ENCODE measurements around the gene TMOD3. TPM values are rescaled to one million over a fixed set of nuclear protein-coding genes. Genes with fewer than 3 reads are reported as not detected.
A peak's percentile ranks its signal among the peaks of the same experiment; 100 is the strongest.

TMOD3 gene
- total and polyA plus RNA-seq, 5 donors from 2014 or later, result 28.3 to 68.2 (median 33.9) TPM

DNA sequence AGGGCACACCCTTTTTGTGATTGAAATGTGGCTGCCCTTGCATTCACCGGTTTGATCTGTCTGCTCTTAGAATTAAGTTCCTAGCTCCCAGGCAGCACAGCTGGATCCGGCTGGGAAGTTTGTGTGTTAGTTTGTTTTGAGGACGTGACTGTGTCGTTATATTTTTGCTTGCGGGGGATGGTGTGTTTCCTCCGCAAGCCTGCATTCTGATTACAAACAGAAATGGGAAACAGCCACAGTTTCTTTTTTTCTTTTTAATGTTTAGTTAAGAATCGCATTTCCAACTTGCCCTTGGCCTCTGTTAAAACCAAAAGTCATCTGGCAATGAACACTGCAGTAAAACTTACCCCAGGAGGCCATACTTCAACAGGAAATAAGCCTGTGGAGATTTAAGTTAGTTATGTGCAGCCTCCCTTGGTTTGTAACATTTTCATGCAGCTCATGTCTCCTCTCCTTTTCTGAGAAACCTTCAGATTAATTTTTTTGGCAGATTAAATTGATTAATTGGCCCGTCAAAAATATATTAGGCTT is 888 bp downstream of the TMOD3 start:
- H3K4me1 ChIP-seq (ENCODE audit: control insufficient read depth, insufficient read depth, low read length, poor library complexity, severe bottlenecking), result peaks cover 49% of the 10 kb centered on the region
- no peaks in the 10 kb centered on the region for H3K9me3 Mint-ChIP-seq
- H3K27ac Mint-ChIP-seq, result peak overlapping the region; percentile 90 to 93 (median 92)
- peak overlapping the region; percentile 82 for H3K27ac ChIP-seq (ENCODE audit: insufficient read depth, low read length, poor library complexity, severe bottlenecking)
- no peak for ATAC-seq (ENCODE audit: low read depth in 2 of 2)
- H3K9me3 ChIP-seq (ENCODE audit: control insufficient read depth in 2 of 2, low read length in 2 of 2), result no peaks in the 10 kb centered on the region
- peaks cover 37 to 55% (median 47%) of the 10 kb centered on the region in 4 donors for H3K4me1 Mint-ChIP-seq
- peak overlapping the region; percentile 97 for H3K4me3 ChIP-seq (ENCODE audit: low read depth, low read length)
- H3K36me3 ChIP-seq (ENCODE audit: control insufficient read depth, insufficient read depth, low read length), result no peaks in the 10 kb centered on the region
- no peaks in the 10 kb centered on the region for H3K36me3 Mint-ChIP-seq
- peak overlapping the region; percentile 94 to 98 (median 96) for H3K4me3 Mint-ChIP-seq
- H3K27me3 ChIP-seq (ENCODE audit: control insufficient read depth, insufficient read depth, low read length), result no peaks in the 10 kb centered on the region
- peak in 2 of 3 donors; percentile 32 to 54 for DNase-seq
- peaks cover 15% of the 10 kb centered on the region for H3K27me3 Mint-ChIP-seq

- DNase-seq (peak in 1 of 3 donors; percentile 44), ATAC-seq (ENCODE audit: low read depth in 2 of 2) (no peak)
- Mint-ChIP-seq H3K36me3 (no peaks in the 10 kb centered on the region), H3K27ac (peak overlapping the region in 1 of 3 donors; percentile 33), H3K27me3 (peaks cover 4% of the 10 kb centered on the region), H3K4me1 (peaks cover 60 to 89% (median 72%) of the 10 kb centered on the region in 4 donors), H3K4me3 (peak overlapping the region; percentile 60 to 84 (median 78)), H3K9me3 (no peaks in the 10 kb centered on the region)
- Histone ChIP-seq H3K27ac (ENCODE audit: insufficient read depth, low read length, poor library complexity, severe bottlenecking) (no peak overlapping the region), H3K9me3 (ENCODE audit: control insufficient read depth in 2 of 2, low read length in 2 of 2) (no peaks in the 10 kb centered on the region), H3K27me3 (ENCODE audit: control insufficient read depth, insufficient read depth, low read length) (no peaks in the 10 kb centered on the region), H3K4me1 (ENCODE audit: control insufficient read depth, insufficient read depth, low read length, poor library complexity, severe bottlenecking) (peaks cover 63% of the 10 kb centered on the region), H3K36me3 (ENCODE audit: control insufficient read depth, insufficient read depth, low read length) (no peaks in the 10 kb centered on the region), H3K4me3 (ENCODE audit: low read depth, low read length) (peak overlapping the region; percentile 65)
Observed at GRCh38 chr15:51833772-51834171, 4.3 kb downstream of the TMOD3 start.

GRCh38 chr15:51837792-51838251 is 8.4 kb downstream of the TMOD3 start:
- no peaks in the 10 kb centered on the region for H3K9me3 ChIP-seq (ENCODE audit: control insufficient read depth in 2 of 2, low read length in 2 of 2)
- Mint-ChIP-seq H3K36me3 (no peaks in the 10 kb centered on the region), H3K9me3 (no peaks in the 10 kb centered on the region), H3K4me1 (peaks cover 69 to 94% (median 77%) of the 10 kb centered on the region in 4 donors), H3K27ac (peak overlapping the region in 2 of 3 donors; percentile 76 to 91), H3K4me3 (peak overlapping the region; percentile 29 to 67 (median 46)), H3K27me3 (no peaks in the 10 kb centered on the region)
- H3K4me1 ChIP-seq (ENCODE audit: control insufficient read depth, insufficient read depth, low read length, poor library complexity, severe bottlenecking), result peaks cover 72% of the 10 kb centered on the region
- H3K27ac ChIP-seq (ENCODE audit: insufficient read depth, low read length, poor library complexity, severe bottlenecking), result no peak overlapping the region
- H3K27me3 ChIP-seq (ENCODE audit: control insufficient read depth, insufficient read depth, low read length), result no peaks in the 10 kb centered on the region
- DNase-seq (peak in 2 of 3 donors; percentile 10 to 69), ATAC-seq (ENCODE audit: low read depth in 2 of 2) (peak; percentile 71 to 74)
- no peaks in the 10 kb centered on the region for H3K36me3 ChIP-seq (ENCODE audit: control insufficient read depth, insufficient read depth, low read length)
- peak overlapping the region; percentile 64 for H3K4me3 ChIP-seq (ENCODE audit: low read depth, low read length)

DNA sequence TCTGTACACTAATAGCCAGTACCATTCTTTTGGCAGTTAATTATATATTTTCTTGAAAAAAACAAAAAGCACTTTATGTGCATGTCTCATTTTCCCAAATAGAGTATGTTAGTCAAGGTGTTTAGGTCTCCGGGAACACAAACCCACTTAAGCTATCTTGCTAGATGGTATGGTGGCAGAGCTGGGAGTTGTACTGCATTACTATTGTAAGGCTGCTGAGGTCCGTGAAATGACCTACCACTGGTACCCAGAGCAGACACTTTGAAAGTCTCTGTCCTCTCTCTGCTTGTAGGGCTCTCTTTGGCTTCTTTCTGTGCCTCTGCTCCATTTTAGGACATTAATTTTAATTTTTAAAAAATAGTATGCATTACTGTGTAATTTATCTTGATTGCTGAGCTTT is 8.8 kb downstream of the TMOD3 start:
- peaks cover 69 to 94% (median 78%) of the 10 kb centered on the region in 4 donors for H3K4me1 Mint-ChIP-seq
- no peaks in the 10 kb centered on the region for H3K36me3 ChIP-seq (ENCODE audit: control insufficient read depth, insufficient read depth, low read length)
- no peak for DNase-seq
- peak overlapping the region; percentile 29 to 67 (median 46) for H3K4me3 Mint-ChIP-seq
- no peaks in the 10 kb centered on the region for H3K9me3 ChIP-seq (ENCODE audit: control insufficient read depth in 2 of 2, low read length in 2 of 2)
- no peaks in the 10 kb centered on the region for H3K27me3 ChIP-seq (ENCODE audit: control insufficient read depth, insufficient read depth, low read length)
- peak overlapping the region in 2 of 3 donors; percentile 76 to 91 for H3K27ac Mint-ChIP-seq
- no peaks in the 10 kb centered on the region for H3K36me3 Mint-ChIP-seq
- no peaks in the 10 kb centered on the region for H3K9me3 Mint-ChIP-seq
- H3K27me3 Mint-ChIP-seq, result no peaks in the 10 kb centered on the region
- no peak overlapping the region for H3K27ac ChIP-seq (ENCODE audit: insufficient read depth, low read length, poor library complexity, severe bottlenecking)
- peaks cover 72% of the 10 kb centered on the region for H3K4me1 ChIP-seq (ENCODE audit: control insufficient read depth, insufficient read depth, low read length, poor library complexity, severe bottlenecking)
- no peak for ATAC-seq (ENCODE audit: low read depth in 2 of 2)
- peak overlapping the region; percentile 64 for H3K4me3 ChIP-seq (ENCODE audit: low read depth, low read length)

DNA sequence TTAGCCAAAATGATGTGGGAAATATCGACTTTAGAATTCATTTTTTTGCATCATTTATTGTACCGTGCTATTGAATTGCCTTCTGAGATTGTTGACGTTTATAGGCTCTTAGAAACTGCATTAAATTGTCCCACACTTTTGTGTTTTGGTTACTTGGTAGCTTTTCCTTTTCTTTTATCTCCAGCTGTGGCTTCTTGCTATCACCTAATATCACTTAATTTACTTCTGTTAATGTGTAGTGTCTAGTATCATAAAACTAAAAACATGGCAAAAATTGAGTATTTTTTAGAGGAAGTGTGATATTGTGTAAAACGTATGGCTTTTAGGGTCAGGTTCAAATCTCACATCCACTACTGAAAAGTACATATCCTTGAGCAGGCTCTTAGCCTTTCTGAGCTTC is 11.2 kb downstream of the TMOD3 start:
- no peak for DNase-seq
- Histone ChIP-seq H3K4me3 (ENCODE audit: low read depth, low read length) (peak overlapping the region; percentile 0), H3K4me1 (ENCODE audit: control insufficient read depth, insufficient read depth, low read length, poor library complexity, severe bottlenecking) (peaks cover 60% of the 10 kb centered on the region), H3K27ac (ENCODE audit: insufficient read depth, low read length, poor library complexity, severe bottlenecking) (no peak overlapping the region), H3K9me3 (ENCODE audit: control insufficient read depth in 2 of 2, low read length in 2 of 2) (no peaks in the 10 kb centered on the region), H3K36me3 (ENCODE audit: control insufficient read depth, insufficient read depth, low read length) (no peaks in the 10 kb centered on the region), H3K27me3 (ENCODE audit: control insufficient read depth, insufficient read depth, low read length) (no peaks in the 10 kb centered on the region)
- Mint-ChIP-seq H3K27ac (no peak overlapping the region), H3K9me3 (no peaks in the 10 kb centered on the region), H3K4me1 (peaks cover 60 to 92% (median 74%) of the 10 kb centered on the region in 4 donors), H3K27me3 (no peaks in the 10 kb centered on the region), H3K4me3 (no peak overlapping the region), H3K36me3 (no peaks in the 10 kb centered on the region)
- no peak for ATAC-seq (ENCODE audit: low read depth in 2 of 2)

DNA sequence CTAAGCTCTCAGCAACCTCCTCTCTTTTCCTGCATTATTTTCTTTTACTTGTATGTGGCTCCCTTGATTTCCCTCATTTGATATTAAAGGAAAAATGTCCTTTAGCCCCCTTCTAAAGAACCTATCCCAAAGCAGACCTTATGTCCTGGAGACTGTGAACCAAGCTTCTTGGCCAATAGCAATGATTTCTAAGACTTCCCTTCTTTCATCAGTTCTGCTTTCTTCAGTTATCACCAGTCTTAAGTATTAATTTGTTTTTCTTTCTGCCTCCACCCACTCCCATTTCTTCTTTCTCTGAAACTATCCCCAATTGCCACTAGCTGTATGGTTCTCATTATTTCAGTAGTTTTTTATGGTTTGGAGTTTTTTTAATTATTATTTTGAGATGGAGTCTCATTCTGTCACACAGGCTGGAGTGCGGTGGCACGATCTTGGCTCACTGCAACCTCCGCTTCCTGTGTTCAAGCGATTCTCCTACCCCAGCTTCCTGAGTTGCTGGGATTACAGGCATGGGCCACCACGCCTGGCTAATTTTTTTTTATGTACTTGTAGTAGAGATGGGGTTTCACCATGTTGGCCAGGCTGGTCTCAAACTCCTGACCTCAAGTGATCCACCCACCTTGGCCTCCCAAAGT is 12.1 kb downstream of the TMOD3 start:
- Histone ChIP-seq H3K27me3 (ENCODE audit: control insufficient read depth, insufficient read depth, low read length) (no peaks in the 10 kb centered on the region), H3K27ac (ENCODE audit: insufficient read depth, low read length, poor library complexity, severe bottlenecking) (no peak overlapping the region), H3K36me3 (ENCODE audit: control insufficient read depth, insufficient read depth, low read length) (no peaks in the 10 kb centered on the region), H3K9me3 (ENCODE audit: control insufficient read depth in 2 of 2, low read length in 2 of 2) (no peaks in the 10 kb centered on the region), H3K4me1 (ENCODE audit: control insufficient read depth, insufficient read depth, low read length, poor library complexity, severe bottlenecking) (peaks cover 66% of the 10 kb centered on the region), H3K4me3 (ENCODE audit: low read depth, low read length) (no peak overlapping the region)
- no peaks in the 10 kb centered on the region for H3K9me3 Mint-ChIP-seq
- peak overlapping the region in 2 of 4 donors; percentile 2 to 55 for H3K4me3 Mint-ChIP-seq
- DNase-seq, result no peak
- peaks cover 60 to 89% (median 73%) of the 10 kb centered on the region in 4 donors for H3K4me1 Mint-ChIP-seq
- peak overlapping the region in 1 of 3 donors; percentile 71 for H3K27ac Mint-ChIP-seq
- no peak for ATAC-seq (ENCODE audit: low read depth in 2 of 2)
- H3K27me3 Mint-ChIP-seq, result no peaks in the 10 kb centered on the region
- H3K36me3 Mint-ChIP-seq, result peaks cover 3% of the 10 kb centered on the region

DNA sequence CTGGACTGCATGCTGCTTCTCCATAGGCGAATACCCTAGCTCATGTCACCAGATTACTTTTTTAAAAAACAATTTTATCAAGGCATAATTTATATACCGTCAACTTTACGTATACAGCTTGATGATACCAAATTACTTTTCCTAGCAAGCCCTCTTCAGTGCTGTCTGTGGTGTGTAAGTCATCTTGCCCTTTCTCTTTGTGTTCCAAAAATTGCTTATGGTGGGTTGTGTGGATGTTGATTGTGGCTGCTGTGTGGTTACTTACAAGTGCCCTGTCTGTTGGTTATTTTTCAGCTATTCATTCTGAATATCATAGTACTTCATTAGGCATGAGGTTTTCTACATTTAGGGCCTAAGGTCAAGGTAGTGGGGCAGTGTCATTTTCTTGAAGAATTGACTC is 12.8 kb downstream of the TMOD3 start:
- Mint-ChIP-seq H3K4me3 (peak overlapping the region in 2 of 4 donors; percentile 60 to 75), H3K27me3 (no peaks in the 10 kb centered on the region), H3K36me3 (peaks cover 6% of the 10 kb centered on the region), H3K4me1 (peaks cover 62 to 89% (median 74%) of the 10 kb centered on the region in 4 donors), H3K27ac (no peak overlapping the region), H3K9me3 (peaks cover 0 to 1% (median 0%) of the 10 kb centered on the region in 7 donors)
- no peak for DNase-seq
- no peak for ATAC-seq (ENCODE audit: low read depth in 2 of 2)
- Histone ChIP-seq H3K27ac (ENCODE audit: insufficient read depth, low read length, poor library complexity, severe bottlenecking) (no peak overlapping the region), H3K4me3 (ENCODE audit: low read depth, low read length) (no peak overlapping the region), H3K27me3 (ENCODE audit: control insufficient read depth, insufficient read depth, low read length) (no peaks in the 10 kb centered on the region), H3K9me3 (ENCODE audit: control insufficient read depth in 2 of 2, low read length in 2 of 2) (no peaks in the 10 kb centered on the region), H3K36me3 (ENCODE audit: control insufficient read depth, insufficient read depth, low read length) (no peaks in the 10 kb centered on the region), H3K4me1 (ENCODE audit: control insufficient read depth, insufficient read depth, low read length, poor library complexity, severe bottlenecking) (peaks cover 73% of the 10 kb centered on the region)
